Loucy (cell line): Measurements from ENCODE around the gene FAHD1.
"Not testable (repeated sequence)": the region's sequence is repeated elsewhere in the genome, so short reads cannot be mapped to it uniquely, and the experiment has no call there.

Experiments
- H2AFZ ChIP-seq: fragments of 200-600 bp; sonication (generic); 2 replicates; pipeline ENCODE4 v1.6.0; 2016; ENCODE audit warnings: antibody characterized with exemption, mild to moderate bottlenecking, low read length, moderate library complexity
- H3F3A ChIP-seq: fragments of 200-600 bp; 2 replicates; pipeline ENCODE4 v1.6.0; 2016; ENCODE audit warnings: antibody characterized with exemption, low read depth, mild to moderate bottlenecking
- H3K27me3 ChIP-seq: fragments of 200-600 bp; sonication (generic); 2 replicates; pipeline ENCODE4 v1.6.1; 2014; ENCODE audit warnings: low read length, mild to moderate bottlenecking; ENCODE audit not compliant: insufficient read depth, poor library complexity, severe bottlenecking
- H3K36me3 ChIP-seq: fragments of 200-600 bp; sonication (generic); 2 replicates; pipeline ENCODE4 v1.6.1; 2016; ENCODE audit warnings: low read length; ENCODE audit not compliant: insufficient read depth
- H3K4me1 ChIP-seq: fragments of 200-600 bp; sonication (generic); 2 replicates; pipeline ENCODE4 v1.5.1; 2014; ENCODE audit warnings: low read length, mild to moderate bottlenecking; ENCODE audit not compliant: insufficient read depth, poor library complexity, severe bottlenecking
- H3K4me2 ChIP-seq: fragments of 200-600 bp; sonication (generic); 2 replicates; pipeline ENCODE4 v1.6.0; 2014; ENCODE audit warnings: antibody characterized with exemption, low read length, low read depth, mild to moderate bottlenecking; ENCODE audit not compliant: poor library complexity, severe bottlenecking
- H3K4me3 ChIP-seq: fragments of 200-600 bp; sonication (generic); 2 replicates; pipeline ENCODE4 v1.5.1; 2014; ENCODE audit warnings: low read length, mild to moderate bottlenecking, mixed read lengths; ENCODE audit not compliant: poor library complexity, severe bottlenecking
- H3K79me2 ChIP-seq: fragments of 200-600 bp; sonication (generic); 2 replicates; pipeline ENCODE4 v1.6.1; 2014; ENCODE audit warnings: low read length; ENCODE audit not compliant: insufficient read depth
- H3K9ac ChIP-seq: fragments of 200-600 bp; sonication (generic); 2 replicates; pipeline ENCODE4 v1.6.0; 2014; ENCODE audit warnings: mild to moderate bottlenecking, low read depth, low read length, moderate library complexity; ENCODE audit not compliant: poor library complexity, severe bottlenecking
- H3K9me2 ChIP-seq: fragments of 200-600 bp; sonication (generic); replicated peaks from 2 replicates; pipeline ENCODE4 v1.6.1; 2016; ENCODE audit warnings: low read depth, low read length, mixed read lengths
- H3K9me3 ChIP-seq: fragments of 200-600 bp; sonication (generic); 2 replicates; pipeline ENCODE4 v1.6.1; 2014; ENCODE audit warnings: mild to moderate bottlenecking, antibody characterized with exemption, low read length, low read depth; ENCODE audit not compliant: insufficient read depth
- H4K20me1 ChIP-seq: fragments of 200-600 bp; sonication (generic); 2 replicates; pipeline ENCODE4 v1.6.0; 2014; ENCODE audit warnings: antibody characterized with exemption, low read length, mild to moderate bottlenecking; ENCODE audit not compliant: insufficient read depth, poor library complexity, severe bottlenecking
- EZH2phosphoT487 ChIP-seq: fragments of 200-600 bp; IDR thresholded peaks from 2 replicates; pipeline ENCODE4 v1.6.1; 2018; ENCODE audit warnings: antibody characterized with exemption, mild to moderate bottlenecking, moderate library complexity, borderline replicate concordance
- TF ChIP-seq, protein P1 (sequence below): fragments of 200-600 bp; sonication (generic); conservative IDR thresholded peaks from 2 replicates; pipeline ENCODE4 v1.5.1; 2014; ENCODE audit warnings: mild to moderate bottlenecking, antibody characterized with exemption, low read length

Gene FAHD1

DNA sequence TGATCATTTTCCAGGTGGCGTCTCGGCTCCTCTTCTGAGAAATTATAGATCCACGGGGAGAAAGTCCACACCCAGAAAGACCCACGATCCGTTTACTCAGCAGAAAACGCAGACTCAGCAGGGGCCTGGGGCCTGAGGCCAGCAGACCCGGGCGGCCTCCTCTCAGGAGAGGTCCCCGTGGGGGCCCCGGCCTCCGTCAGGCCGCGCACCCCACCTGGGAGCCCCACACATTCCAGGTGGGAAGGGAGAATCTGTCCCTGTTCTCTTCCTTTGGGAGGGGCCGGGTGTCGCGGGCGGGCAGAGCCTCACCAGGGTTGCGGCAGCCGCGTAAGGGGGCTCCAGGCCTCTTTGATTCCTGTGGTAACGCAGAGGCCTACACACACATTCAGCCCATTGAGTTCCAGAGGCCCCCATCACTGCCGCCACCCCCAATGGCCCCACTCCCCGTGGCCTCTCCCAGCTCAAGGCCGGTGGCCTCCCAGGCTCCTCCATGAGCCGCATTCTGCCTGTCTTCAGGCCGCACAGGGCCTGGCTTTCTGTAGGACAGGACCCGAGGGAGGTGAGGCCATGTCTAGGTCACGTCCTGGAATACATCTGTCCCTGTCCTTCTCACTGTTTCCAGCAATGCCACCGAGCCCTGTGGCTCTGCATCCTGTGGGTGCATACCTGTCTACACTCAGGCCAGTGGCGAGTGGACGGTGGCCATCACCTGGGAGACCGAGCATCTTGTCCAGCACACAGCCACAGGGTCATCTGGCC is 31.9 kb upstream of the FAHD1 start:
- Histone ChIP-seq H3K27me3 (no peaks in the 10 kb centered on the region), H3K9ac (no peak overlapping the region), H3F3A (no peaks in the 10 kb centered on the region), H2AFZ (no peak overlapping the region), H3K4me2 (no peak overlapping the region), H3K9me2 (no peaks in the 10 kb centered on the region), H3K36me3 (no peaks in the 10 kb centered on the region), H3K9me3 (no peaks in the 10 kb centered on the region), H3K4me3 (no peak overlapping the region), H3K4me1 (no peaks in the 10 kb centered on the region), H4K20me1 (no peaks in the 10 kb centered on the region), H3K79me2 (no peaks in the 10 kb centered on the region)
- no peak for TF ChIP-seq EZH2phosphoT487
- TF ChIP-seq, protein P1, sequence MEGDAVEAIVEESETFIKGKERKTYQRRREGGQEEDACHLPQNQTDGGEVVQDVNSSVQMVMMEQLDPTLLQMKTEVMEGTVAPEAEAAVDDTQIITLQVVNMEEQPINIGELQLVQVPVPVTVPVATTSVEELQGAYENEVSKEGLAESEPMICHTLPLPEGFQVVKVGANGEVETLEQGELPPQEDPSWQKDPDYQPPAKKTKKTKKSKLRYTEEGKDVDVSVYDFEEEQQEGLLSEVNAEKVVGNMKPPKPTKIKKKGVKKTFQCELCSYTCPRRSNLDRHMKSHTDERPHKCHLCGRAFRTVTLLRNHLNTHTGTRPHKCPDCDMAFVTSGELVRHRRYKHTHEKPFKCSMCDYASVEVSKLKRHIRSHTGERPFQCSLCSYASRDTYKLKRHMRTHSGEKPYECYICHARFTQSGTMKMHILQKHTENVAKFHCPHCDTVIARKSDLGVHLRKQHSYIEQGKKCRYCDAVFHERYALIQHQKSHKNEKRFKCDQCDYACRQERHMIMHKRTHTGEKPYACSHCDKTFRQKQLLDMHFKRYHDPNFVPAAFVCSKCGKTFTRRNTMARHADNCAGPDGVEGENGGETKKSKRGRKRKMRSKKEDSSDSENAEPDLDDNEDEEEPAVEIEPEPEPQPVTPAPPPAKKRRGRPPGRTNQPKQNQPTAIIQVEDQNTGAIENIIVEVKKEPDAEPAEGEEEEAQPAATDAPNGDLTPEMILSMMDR = no peak

DNA sequence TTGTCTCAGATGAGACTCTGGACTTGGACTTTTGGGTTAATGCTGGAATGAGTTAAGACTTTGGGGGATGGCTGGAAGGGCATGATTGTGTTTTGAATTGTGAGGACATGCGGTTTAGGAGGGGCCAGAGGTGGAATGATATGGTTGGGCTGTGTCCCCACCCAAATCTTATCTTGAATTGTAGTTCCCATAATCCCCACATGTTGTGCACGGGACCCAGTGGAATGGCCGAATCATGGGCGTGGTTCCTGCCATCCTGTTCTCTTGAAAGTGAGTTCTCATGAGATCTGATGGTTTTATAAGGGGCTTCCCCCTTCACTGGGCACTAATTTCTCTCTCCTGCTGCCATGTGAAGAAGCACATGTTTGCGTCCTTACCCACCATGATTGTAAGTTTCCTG is 27.7 kb upstream of the FAHD1 start:
- H2AFZ ChIP-seq, H3K9me2 ChIP-seq, H3K9ac ChIP-seq, H4K20me1 ChIP-seq, H3K4me3 ChIP-seq, H3K4me1 ChIP-seq, H3K27me3 ChIP-seq, H3K4me2 ChIP-seq, H3K36me3 ChIP-seq, H3F3A ChIP-seq, H3K9me3 ChIP-seq, H3K79me2 ChIP-seq: not testable (repeated sequence)

DNA sequence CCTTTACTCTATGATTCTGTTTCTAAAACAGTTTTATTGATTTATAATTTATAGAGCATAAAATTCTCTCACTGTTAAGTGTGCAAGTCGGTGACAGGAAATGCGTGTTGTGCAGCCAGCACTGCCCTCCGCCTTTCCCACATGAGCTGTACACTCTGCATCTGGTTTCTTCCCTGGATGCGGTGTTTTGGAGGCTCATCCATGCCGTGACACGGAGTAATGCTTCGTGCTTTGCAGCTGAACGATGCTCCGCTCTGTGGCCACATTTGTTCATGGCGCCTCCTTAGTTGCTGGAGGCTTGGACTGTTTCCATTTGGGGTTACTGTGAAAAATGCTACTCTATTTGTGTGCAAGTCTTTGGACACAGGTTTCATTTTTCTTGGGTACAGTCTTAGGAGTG is 26.3 kb upstream of the FAHD1 start:
- H3K4me1 ChIP-seq = no peaks in the 10 kb centered on the region
- H2AFZ ChIP-seq = no peak overlapping the region
- no peaks in the 10 kb centered on the region for H3K36me3 ChIP-seq
- H3K4me2 ChIP-seq = no peak overlapping the region
- H3K9ac ChIP-seq = no peak overlapping the region
- no peaks in the 10 kb centered on the region for H4K20me1 ChIP-seq
- H3K9me2 ChIP-seq = no peaks in the 10 kb centered on the region
- TF ChIP-seq EZH2phosphoT487 = no peak
- TF ChIP-seq, protein P1 = no peak
- H3F3A ChIP-seq = no peaks in the 10 kb centered on the region
- H3K27me3 ChIP-seq = no peaks in the 10 kb centered on the region
- no peaks in the 10 kb centered on the region for H3K79me2 ChIP-seq
- H3K9me3 ChIP-seq = no peaks in the 10 kb centered on the region
- no peak overlapping the region for H3K4me3 ChIP-seq

DNA sequence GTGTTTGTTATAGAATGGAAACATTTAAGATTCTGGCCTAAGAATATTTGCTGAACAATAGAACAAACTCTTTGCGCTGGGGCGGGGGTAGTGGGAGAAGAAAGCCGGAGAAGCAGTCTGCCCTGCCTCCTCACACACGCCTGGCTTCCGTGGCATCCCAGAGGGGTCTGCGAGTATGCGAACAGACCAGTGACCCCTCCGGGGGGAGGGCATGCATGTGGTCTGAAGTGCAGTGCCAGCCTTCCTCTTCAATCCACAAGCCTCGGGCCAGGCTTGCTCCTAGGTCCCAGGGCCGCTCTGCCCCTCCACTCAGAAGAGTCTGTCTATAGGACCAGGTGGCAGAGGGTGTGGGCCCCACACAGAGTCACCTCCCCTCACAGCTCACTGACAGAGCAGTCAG is 19.4 kb upstream of the FAHD1 start:
- Histone ChIP-seq H3K4me2 (no peak overlapping the region), H3K9me3 (no peaks in the 10 kb centered on the region), H3K36me3 (no peaks in the 10 kb centered on the region), H2AFZ (no peak overlapping the region), H3F3A (no peaks in the 10 kb centered on the region), H4K20me1 (no peaks in the 10 kb centered on the region), H3K4me3 (no peak overlapping the region), H3K9me2 (no peaks in the 10 kb centered on the region), H3K4me1 (no peaks in the 10 kb centered on the region), H3K27me3 (no peaks in the 10 kb centered on the region), H3K9ac (no peak overlapping the region), H3K79me2 (no peaks in the 10 kb centered on the region)
- TF ChIP-seq, protein P1 = no peak
- no peak for TF ChIP-seq EZH2phosphoT487
